Left colon (tissue), 2 donors: ENCODE results near the gene IMMT. TPM values are rescaled to one million over a fixed set of nuclear protein-coding genes. Genes with fewer than 3 reads are reported as not detected.
"Not testable (repeated sequence)": the region's sequence is repeated elsewhere in the genome, so short reads cannot be mapped to it uniquely, and the experiment has no call there.

ENCODE experiments used
- ATAC-seq: fragments of 200-7000 bp; cut with Tn5 transposase; one replicate; pipeline ENCODE4 v1.9.1; 2020; ENCODE audit warnings: mild to moderate bottlenecking, moderate library complexity
- DNase-seq, 2 donors: peaks; one replicate each; pipeline ENCODE4 v3.0.0-alpha.2; 2020
- intact Hi-C, 2 donors: fragments of 100-400 bp; cut with DNase I in 1 of 2; cut with micrococcal nuclease in 1 of 2; formaldehyde crosslinking; loops; one replicate each; pipeline versions ENCODE4 v1.11.2 to v1.14.0; 2022; cut with DNase I, micrococcal nuclease
- total RNA-seq, 2 donors: library from RNA; stranded (reverse); fragmentation: NEBNext Ultra II Directional; extraction: Animal tissue kit (Norgen Biotek cat#: 25700); gene quantifications; one replicate each; pipeline ENCODE4 v1.2.1, GENCODE V29; 2021
- donor health status: DM: no; HTN: no; CAD: no.
- donor health status: DM: yes; HTN: yes; CAD: no.

IMMT gene
- total RNA-seq, 2 donors from 2014 or later, result 107 to 137 TPM

DNA sequence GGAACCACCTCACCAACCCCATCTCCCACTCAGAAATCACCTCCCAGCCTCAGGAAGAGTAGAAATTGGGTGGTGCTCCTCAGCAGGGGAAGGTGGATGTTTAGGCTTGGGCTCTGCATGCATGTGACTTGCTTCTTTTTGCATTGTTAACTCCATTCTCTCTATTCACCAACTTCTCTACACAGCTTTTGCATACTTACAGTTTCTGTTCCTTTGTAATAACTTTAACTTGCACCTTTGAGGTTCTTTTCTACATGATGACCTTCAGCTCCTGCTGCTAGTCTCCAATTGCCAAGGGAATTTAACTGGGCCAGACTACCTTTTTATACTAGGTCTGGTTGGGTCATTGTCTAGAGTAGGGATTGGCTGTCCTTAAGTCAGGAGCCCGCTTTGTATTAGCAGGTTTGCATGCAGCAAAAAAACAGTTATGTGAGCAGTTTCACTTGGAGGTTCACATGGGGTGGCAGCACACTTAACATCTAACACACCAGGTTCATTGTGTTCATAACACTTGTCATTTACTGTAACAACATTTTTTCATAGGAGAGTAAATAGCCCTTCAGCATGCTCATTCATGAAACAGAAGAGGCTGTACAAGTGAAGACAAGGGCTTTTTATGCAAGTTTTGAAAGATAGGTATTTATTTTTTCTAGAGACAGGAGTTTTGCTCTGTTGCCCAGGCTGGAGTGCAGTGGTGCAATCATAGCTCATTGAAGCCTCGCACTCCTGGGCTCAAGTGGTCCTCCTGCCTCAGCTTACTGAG lies 16.0 kb upstream of the IMMT start:
- ATAC-seq, result no peak
- no peak for DNase-seq
- intact Hi-C loops, result no loop called here

GRCh38 chr2:86204458-86204857 lies 9.2 kb upstream of the IMMT start:
- intact Hi-C loops, result no loop called here
- DNase-seq (no peak), ATAC-seq (no peak)

DNA sequence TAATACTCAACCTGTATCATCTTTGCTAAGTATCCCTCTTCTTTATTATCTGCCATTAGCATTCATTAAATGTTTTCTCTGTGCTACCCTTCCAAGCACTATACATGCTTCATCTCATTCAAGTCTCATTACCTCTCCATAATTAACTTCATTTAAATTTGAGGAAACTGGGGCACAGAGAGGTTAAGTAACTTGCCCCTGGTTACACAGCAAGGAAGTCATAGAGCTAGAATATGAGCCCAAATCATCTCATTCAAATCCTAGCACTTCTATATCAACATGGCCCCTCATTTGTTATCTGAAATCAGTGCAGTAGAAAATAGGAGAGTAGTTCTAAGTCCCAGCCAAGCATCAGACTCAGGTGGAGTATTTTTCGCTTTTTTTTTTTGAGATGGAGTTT lies 8.4 kb upstream of the IMMT start:
- ATAC-seq (no peak), DNase-seq (no peak)
- intact Hi-C loops, result no loop called here

DNA sequence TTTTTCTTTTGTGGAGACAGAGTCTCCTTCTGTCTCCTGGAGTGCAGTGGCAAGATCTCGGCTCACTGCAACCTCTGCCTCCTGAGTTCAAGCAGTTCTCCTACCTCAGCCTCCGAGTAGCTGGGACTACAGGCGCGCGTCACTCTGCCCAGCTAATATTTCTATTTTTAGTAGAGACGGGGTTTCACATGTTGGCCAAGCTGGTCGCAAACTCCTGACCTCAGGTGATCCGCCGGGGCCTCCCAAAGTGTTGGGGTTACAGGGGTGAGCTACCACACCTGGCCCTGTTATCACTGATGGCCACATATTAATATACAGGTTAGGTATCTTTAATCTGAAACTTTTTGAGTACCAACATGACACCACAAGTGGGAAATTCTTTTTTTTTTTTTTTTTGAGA lies 7.4 kb upstream of the IMMT start:
- ATAC-seq (no peak), DNase-seq (no peak)
- intact Hi-C loops, result no loop called here

GRCh38 chr2:86202336-86202692 lies 7.1 kb upstream of the IMMT start:
- no peak for DNase-seq
- intact Hi-C loops, result no loop called here
- no peak for ATAC-seq

- intact Hi-C loops, result no loop called here
- no peak for DNase-seq
- no peak for ATAC-seq
Measured at GRCh38 chr2:86201671-86202335, 6.5 kb upstream of the IMMT start.

GRCh38 chr2:86200564-86200963 lies 5.3 kb upstream of the IMMT start:
- DNase-seq, intact Hi-C loops, ATAC-seq: not testable (repeated sequence)

DNA sequence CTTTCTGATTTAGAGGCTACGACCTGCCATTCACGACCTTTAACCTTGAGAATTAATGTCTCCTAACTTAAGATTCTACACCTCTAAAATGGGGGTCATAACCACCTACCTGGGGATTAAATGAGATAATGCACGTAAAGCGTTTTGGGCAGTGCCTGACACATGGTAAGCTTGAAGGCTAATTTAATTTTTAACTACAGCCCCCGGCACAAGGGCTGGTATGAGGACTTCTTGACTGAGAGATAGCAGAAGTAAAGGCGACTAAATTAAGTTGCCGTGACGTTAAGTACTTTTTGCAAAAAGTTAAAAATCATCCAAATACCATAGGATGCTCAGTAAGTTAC lies 4.5 kb upstream of the IMMT start:
- DNase-seq, result no peak
- no peak for ATAC-seq
- intact Hi-C loops, result no loop called here

- intact Hi-C loops, result no loop called here
- peak; percentile 38 to 43 for DNase-seq
- no peak for ATAC-seq
Measured at GRCh38 chr2:86195808-86196387, 636 bp upstream of the IMMT start.

DNA sequence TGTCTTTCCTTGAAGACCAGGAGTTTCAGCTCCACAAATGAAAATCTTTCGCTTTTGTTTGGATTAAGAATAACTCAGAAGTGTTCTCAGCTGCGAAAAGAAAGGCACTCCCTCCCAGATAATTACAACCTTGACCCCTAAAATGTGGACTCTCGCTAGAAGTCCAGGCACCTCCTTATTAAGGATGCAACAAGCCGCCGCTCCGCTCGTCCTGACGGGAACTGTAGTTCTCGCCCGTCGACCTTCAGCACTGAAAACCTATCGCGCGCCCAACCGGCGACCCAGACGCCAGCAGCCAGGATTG lies 559 bp downstream of the IMMT start:
- peak; percentile 97 to 98 for DNase-seq
- no peak for ATAC-seq
- intact Hi-C loops, result no loop called here

GRCh38 chr2:86193901-86194567 lies 1.2 kb downstream of the IMMT start:
- DNase-seq (no peak), ATAC-seq (no peak)
- intact Hi-C loops, result no loop called here

GRCh38 chr2:86189782-86190416 lies 5.4 kb downstream of the IMMT start:
- intact Hi-C loops, result no loop called here
- ATAC-seq, result no peak
- no peak for DNase-seq

DNA sequence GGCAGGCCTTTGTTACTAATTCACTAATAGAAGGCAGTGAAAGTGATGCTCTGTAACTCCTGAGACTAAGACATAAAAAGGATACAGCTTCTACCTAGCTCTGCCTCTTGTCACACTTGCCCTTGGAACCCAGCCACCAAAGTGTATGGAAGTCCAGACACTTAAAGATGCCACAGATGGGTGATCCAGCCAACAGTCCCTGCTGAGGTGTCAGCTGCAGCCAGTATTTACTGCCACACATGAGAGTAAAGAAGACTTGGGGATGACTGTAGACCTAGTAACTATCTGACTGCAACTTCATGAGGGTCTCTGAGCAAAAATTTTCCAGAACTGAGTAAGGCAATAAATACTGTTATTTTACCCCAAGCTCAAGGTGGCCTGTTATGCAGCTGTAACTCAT lies 8.8 kb downstream of the IMMT start:
- no peak for DNase-seq
- intact Hi-C loops, result no loop called here
- no peak for ATAC-seq

DNA sequence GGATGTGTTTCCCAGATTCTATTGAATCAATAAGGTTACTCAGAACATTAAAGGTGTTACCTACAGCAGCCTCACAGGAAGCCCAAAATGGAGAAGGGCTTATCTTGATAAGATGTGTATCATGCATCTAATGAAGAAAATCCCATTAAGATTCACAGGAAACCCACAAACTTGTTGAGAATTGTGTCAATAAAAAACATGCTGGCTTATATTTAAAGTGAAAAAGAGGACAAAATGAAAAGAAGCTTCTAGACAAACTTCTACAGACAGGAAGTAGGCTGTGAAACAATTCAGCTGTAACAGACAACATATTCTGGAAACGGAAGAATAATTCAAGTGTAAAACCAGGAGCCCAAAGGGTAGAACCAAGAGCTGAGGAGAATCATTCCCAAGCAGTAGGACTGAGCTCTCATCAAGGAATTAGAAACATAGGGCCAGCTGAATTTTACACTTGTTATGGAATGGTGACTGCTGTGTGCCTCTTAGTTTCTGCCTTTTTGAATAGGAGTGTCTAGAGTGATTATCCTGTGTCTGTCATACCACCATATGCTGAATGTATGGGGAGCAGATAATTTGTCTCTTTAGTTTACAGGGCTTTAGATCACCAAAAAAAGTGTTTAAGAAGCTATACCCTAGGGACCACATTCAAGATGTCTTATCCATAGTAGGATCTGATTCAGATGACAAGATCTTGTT lies 9.6 kb downstream of the IMMT start:
- intact Hi-C loops, result no loop called here
- DNase-seq (no peak), ATAC-seq (no peak)

- DNase-seq, result no peak
- intact Hi-C loops, result no loop called here
- ATAC-seq, result no peak
Measured at GRCh38 chr2:86176597-86176996, 18.7 kb downstream of the IMMT start.

- intact Hi-C loops, result no loop called here
- no peak for DNase-seq
Measured at GRCh38 chr2:86175828-86176227, 19.4 kb downstream of the IMMT start.

GRCh38 chr2:86174445-86174844 lies 20.8 kb downstream of the IMMT start:
- no peak for ATAC-seq
- DNase-seq, result no peak
- intact Hi-C loops, result no loop called here

More at GRCh38 chr2:86175828-86176227, 19.4 kb downstream of the IMMT start:
- ATAC-seq, result no peak

DNA sequence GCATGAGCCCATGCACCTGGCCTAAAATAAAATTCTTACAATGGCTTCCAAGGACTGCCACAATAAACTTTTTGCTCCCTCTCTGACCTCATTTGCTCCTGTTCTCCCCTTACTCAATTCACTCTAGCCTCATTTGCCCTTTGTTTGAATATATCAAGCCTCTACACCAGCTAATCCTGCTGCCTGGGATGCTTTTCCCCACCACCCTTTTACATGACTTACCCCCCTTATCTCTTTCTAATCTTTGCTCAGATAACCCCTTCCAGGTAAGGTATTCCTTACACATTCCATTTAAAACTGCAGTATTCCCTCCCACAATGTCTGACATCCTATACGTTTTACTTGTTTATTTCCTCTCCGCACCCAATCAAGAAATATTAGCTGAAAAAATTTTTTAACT lies 22.7 kb downstream of the IMMT start:
- DNase-seq, result no peak
- intact Hi-C loops, result no loop called here
- ATAC-seq, result no peak

DNA sequence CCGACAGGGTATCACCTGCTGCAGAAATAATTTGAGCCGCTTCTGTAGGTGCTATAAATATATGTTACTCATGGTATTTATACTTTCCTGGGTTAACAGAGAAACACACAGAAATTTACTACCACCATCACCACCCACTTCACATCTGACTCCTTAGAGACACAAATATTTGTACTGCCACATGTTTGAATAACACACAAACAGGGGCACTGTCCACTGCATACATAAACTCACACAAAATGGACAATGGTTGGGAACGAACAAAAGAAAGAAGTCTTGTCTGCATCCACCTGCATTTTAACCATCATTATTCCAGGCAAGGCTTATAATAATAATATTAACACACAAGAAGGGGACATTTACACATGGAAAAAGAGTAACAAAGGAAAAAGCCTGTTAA lies 24.0 kb downstream of the IMMT start:
- no peak for DNase-seq
- ATAC-seq, result no peak
- intact Hi-C loops, result no loop called here
